Parathyroid adenoma (tissue), 2 donors: ENCODE results near the gene UBN1.

ENCODE experiments used
- H2AFZ ChIP-seq: fragments of 300-600 bp; sonication (generic); one replicate; pipeline ENCODE4 v1.7.0; 2017; ENCODE audit warnings: antibody characterized with exemption, mild to moderate bottlenecking
- H3K27ac ChIP-seq: fragments of 300-600 bp; sonication (generic); one replicate; pipeline ENCODE4 v1.7.0; 2017
- H3K27me3 ChIP-seq: fragments of 300-600 bp; sonication (generic); one replicate; pipeline ENCODE4 v1.7.0; 2017; ENCODE audit warnings: low read length; ENCODE audit not compliant: control insufficient read depth, insufficient read depth
- H3K36me3 ChIP-seq: fragments of 300-600 bp; sonication (generic); one replicate; pipeline ENCODE4 v1.7.0; 2017; ENCODE audit warnings: low read length; ENCODE audit not compliant: control insufficient read depth, insufficient read depth
- H3K4me1 ChIP-seq: fragments of 300-600 bp; sonication (generic); one replicate; pipeline ENCODE4 v1.7.0; 2017; ENCODE audit warnings: control low read depth
- H3K4me2 ChIP-seq: fragments of 300-600 bp; sonication (generic); one replicate; pipeline ENCODE4 v1.7.0; 2017; ENCODE audit warnings: low read length
- H3K4me3 ChIP-seq: fragments of 300-600 bp; sonication (generic); one replicate; pipeline ENCODE4 v1.7.0; 2017; ENCODE audit warnings: low read depth, low read length
- H3K79me2 ChIP-seq: fragments of 300-600 bp; sonication (generic); one replicate; pipeline ENCODE4 v1.7.0; 2017; ENCODE audit warnings: control low read depth
- H3K9ac ChIP-seq: fragments of 300-600 bp; sonication (generic); one replicate; pipeline ENCODE4 v1.7.0; 2017; ENCODE audit warnings: mild to moderate bottlenecking
- H3K9me3 ChIP-seq: fragments of 300-600 bp; sonication (generic); one replicate; pipeline ENCODE4 v1.7.0; 2017; ENCODE audit warnings: low read length; ENCODE audit not compliant: control insufficient read depth
- TF ChIP-seq, protein P1 (sequence below): fragments of 300-600 bp; sonication (generic); IDR thresholded peaks from one replicate; pipeline ENCODE4 v1.7.0; 2017; ENCODE audit warnings: antibody characterized with exemption, mild to moderate bottlenecking
- donor health status: primary hyperparathyroidism.

Gene UBN1

DNA sequence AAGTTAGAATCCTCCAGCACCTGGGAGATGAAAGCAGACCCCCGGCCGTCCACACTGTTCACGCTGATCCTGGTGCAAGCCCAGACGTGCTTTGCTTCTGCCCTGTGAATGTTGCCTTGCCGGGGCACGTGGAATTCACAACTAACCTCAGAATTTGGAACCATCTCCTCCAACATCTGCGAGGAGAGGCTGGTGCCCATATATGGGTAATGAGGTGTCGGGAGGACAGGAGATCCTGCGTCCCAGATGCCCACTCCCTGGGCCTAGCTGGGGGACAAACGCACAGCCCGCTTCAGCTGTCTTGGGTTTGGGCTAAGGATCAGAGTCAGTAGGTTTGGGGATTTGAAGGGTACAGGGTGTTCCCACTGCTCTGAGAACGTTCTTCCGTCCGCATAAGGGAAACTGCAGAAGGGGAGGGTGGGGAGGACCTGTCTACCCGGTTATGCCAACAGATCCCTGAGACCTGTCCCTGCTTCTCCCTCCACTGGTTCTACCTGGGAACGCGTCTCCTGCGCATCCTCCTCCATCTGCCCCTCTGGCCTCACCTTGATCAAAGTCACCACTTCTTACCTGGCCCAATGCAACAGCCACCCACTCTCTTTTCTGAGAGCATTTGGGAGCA lies 75.6 kb downstream of the UBN1 start:
- H3K27ac ChIP-seq = no peak overlapping the region

DNA sequence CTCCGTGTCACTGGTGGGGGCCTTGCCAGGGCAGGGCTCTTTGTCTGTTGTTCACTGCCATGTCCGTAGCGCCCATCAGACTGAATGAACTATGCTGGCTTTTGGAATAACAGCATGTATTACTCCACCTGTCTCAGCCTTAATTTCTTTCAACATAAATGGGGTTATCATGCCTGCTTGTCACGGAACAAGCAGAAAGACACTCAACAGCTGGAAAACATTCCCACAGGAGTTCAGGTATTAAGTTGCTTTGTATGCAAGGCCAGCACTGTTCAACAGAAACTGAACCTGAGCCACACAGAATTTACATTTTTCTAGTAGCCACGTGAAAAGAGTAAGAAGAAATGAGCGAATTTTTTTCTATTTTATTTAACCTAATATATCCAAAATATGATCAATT lies 76.6 kb downstream of the UBN1 start:
- TF ChIP-seq, protein P1, sequence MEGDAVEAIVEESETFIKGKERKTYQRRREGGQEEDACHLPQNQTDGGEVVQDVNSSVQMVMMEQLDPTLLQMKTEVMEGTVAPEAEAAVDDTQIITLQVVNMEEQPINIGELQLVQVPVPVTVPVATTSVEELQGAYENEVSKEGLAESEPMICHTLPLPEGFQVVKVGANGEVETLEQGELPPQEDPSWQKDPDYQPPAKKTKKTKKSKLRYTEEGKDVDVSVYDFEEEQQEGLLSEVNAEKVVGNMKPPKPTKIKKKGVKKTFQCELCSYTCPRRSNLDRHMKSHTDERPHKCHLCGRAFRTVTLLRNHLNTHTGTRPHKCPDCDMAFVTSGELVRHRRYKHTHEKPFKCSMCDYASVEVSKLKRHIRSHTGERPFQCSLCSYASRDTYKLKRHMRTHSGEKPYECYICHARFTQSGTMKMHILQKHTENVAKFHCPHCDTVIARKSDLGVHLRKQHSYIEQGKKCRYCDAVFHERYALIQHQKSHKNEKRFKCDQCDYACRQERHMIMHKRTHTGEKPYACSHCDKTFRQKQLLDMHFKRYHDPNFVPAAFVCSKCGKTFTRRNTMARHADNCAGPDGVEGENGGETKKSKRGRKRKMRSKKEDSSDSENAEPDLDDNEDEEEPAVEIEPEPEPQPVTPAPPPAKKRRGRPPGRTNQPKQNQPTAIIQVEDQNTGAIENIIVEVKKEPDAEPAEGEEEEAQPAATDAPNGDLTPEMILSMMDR = no peak
- no peak overlapping the region for H3K27ac ChIP-seq
- peaks cover 11% of the 10 kb centered on the region for H3K4me1 ChIP-seq
- no peak overlapping the region for H2AFZ ChIP-seq
- no peak overlapping the region for H3K9ac ChIP-seq
- H3K36me3 ChIP-seq = no peaks in the 10 kb centered on the region
- H3K9me3 ChIP-seq = no peaks in the 10 kb centered on the region
- no peaks in the 10 kb centered on the region for H3K79me2 ChIP-seq
- no peaks in the 10 kb centered on the region for H3K27me3 ChIP-seq
- H3K4me2 ChIP-seq = no peak overlapping the region
- H3K4me3 ChIP-seq = no peak overlapping the region

More for the DNA sequence above, 75.6 kb downstream of the UBN1 start:
- H3K4me2 ChIP-seq = no peak overlapping the region
- H3K9me3 ChIP-seq = no peaks in the 10 kb centered on the region
- H3K9ac ChIP-seq = no peak overlapping the region
- H2AFZ ChIP-seq = no peak overlapping the region
- H3K4me1 ChIP-seq = peaks cover 11% of the 10 kb centered on the region
- no peak overlapping the region for H3K4me3 ChIP-seq
- TF ChIP-seq, protein P1 = no peak
- H3K79me2 ChIP-seq = no peaks in the 10 kb centered on the region
- no peaks in the 10 kb centered on the region for H3K36me3 ChIP-seq
- no peaks in the 10 kb centered on the region for H3K27me3 ChIP-seq

DNA sequence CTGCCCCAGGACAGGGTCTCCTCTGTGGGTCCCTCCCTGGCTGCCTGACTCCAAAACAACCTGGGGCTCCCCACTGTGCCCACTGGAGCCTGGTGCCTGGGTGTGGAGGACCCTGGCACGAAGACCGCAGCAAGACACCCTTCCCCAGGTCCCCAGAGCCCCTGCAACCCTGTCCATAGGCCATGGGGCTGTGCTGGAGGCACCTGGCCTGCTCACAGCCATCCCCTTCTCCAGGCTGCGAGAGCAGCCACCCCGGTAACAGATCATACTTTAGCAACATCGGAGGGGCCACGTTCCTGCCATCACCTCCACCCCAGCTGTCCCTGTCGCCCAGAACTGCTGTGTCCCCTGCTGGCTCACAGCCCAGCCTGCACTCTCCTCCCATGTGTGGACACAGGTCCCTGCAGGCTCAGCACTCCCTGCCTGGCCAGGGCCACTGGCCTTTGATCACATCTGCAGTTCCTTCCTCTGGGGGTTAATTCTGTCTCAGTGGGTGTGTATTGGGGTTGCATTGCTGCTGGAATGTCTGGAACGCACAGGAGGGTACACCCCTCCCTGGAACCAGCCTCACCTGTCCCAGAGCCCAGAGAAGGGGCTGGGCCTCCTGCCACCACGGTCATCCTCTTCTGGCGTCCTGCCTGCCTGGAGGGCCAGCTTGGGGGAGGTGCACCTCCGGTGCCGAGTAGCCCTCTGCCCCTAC lies 77.5 kb downstream of the UBN1 start:
- TF ChIP-seq, protein P1 = no peak
- H3K27ac ChIP-seq = no peak overlapping the region
- peak overlapping the region; percentile 58 for H2AFZ ChIP-seq
- peak overlapping the region; percentile 11 for H3K4me2 ChIP-seq
- no peaks in the 10 kb centered on the region for H3K9me3 ChIP-seq
- no peaks in the 10 kb centered on the region for H3K79me2 ChIP-seq
- no peaks in the 10 kb centered on the region for H3K27me3 ChIP-seq
- H3K36me3 ChIP-seq = no peaks in the 10 kb centered on the region
- no peak overlapping the region for H3K9ac ChIP-seq
- peaks cover 11% of the 10 kb centered on the region for H3K4me1 ChIP-seq
- no peak overlapping the region for H3K4me3 ChIP-seq

DNA sequence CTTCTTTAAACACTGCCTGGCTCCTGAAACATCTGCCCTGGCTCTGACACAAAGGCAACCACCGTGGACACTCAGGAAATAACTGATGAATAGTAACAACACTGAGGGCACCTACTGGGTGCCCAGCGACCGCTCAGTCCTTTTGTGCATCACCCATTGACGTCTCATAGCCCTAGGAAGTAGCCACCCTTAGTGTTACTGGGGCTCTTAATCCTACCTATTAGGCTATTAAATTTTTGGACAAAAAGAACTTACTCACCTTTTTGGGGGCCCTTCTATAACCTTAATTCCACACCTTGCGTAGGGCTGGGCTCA lies 78.0 kb downstream of the UBN1 start:
- Histone ChIP-seq H3K9me3 (no peaks in the 10 kb centered on the region), H3K27ac (no peak overlapping the region), H3K4me1 (peaks cover 11% of the 10 kb centered on the region), H2AFZ (peak overlapping the region; percentile 58), H3K4me2 (peak overlapping the region; percentile 11), H3K36me3 (no peaks in the 10 kb centered on the region), H3K27me3 (no peaks in the 10 kb centered on the region), H3K79me2 (no peaks in the 10 kb centered on the region), H3K9ac (no peak overlapping the region), H3K4me3 (no peak overlapping the region)
- TF ChIP-seq, protein P1 = no peak

DNA sequence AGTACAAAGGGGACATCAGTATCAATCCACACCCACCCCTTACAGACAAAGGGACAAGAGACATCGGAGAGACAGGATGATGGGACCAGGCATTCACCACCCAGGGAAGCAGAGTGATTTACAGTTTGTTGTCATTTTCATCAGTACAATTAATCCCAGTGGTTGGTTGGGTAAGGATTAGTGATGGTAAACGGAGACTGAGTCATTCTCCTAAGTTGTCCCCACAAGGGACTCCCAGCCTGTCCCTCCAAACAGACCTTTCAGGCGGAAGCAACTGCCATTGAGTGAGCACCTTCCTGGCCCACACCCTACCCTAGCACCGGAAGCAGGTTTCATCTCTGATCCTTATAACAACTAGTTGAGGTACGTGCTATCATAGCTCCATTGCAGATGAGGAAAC lies 78.5 kb downstream of the UBN1 start:
- TF ChIP-seq, protein P1 = no peak
- Histone ChIP-seq H3K79me2 (no peaks in the 10 kb centered on the region), H3K36me3 (no peaks in the 10 kb centered on the region), H3K27me3 (no peaks in the 10 kb centered on the region), H2AFZ (no peak overlapping the region), H3K4me1 (peaks cover 11% of the 10 kb centered on the region), H3K9me3 (no peaks in the 10 kb centered on the region), H3K4me2 (no peak overlapping the region), H3K27ac (no peak overlapping the region), H3K9ac (no peak overlapping the region), H3K4me3 (no peak overlapping the region)
